GOT3 (cell line): ENCODE data around the gene CYP3A5.
"Not testable (repeated sequence)": the region's sequence is repeated elsewhere in the genome, so short reads cannot be mapped to it uniquely, and the experiment has no call there.

Experiments
- DNase-seq: peaks from one replicate; lab custom pipeline; 2025; ENCODE audit warnings: mixed read lengths; lab: John Stamatoyannopoulos, UW

The CYP3A5 gene

GRCh38 chr7:99679400-99680191 is at the start of gene CYP3A5:
Gene CYP3A5 (minus strand): TSS chr7:99679996. CDS start chr7:99679896, 100 bp downstream.
- no peak for DNase-seq

GRCh38 chr7:99728615-99729014 is 48.8 kb upstream of the CYP3A5 start:
- no peak for DNase-seq

GRCh38 chr7:99723201-99723600 is 43.4 kb upstream of the CYP3A5 start:
- DNase-seq: not testable (repeated sequence)

- DNase-seq: no peak
Observed at GRCh38 chr7:99720800-99721595, 41.2 kb upstream of the CYP3A5 start.

- no peak for DNase-seq
Observed at GRCh38 chr7:99719996-99720769, 40.4 kb upstream of the CYP3A5 start.

- DNase-seq: no peak
Observed at GRCh38 chr7:99713995-99714570, 34.3 kb upstream of the CYP3A5 start.

- no peak for DNase-seq
Observed at GRCh38 chr7:99709838-99710578, 30.2 kb upstream of the CYP3A5 start.

GRCh38 chr7:99709260-99709659 is 29.5 kb upstream of the CYP3A5 start:
- DNase-seq: no peak

- DNase-seq: no peak
Observed at GRCh38 chr7:99707096-99707495, 27.3 kb upstream of the CYP3A5 start.

GRCh38 chr7:99699946-99700345 is 20.1 kb upstream of the CYP3A5 start:
- DNase-seq: no peak

GRCh38 chr7:99698867-99699730 is 19.3 kb upstream of the CYP3A5 start:
- not testable (repeated sequence) for DNase-seq

GRCh38 chr7:99694912-99695304 is 15.1 kb upstream of the CYP3A5 start:
- no peak for DNase-seq

- DNase-seq: no peak
Observed at GRCh38 chr7:99694201-99694911, 14.6 kb upstream of the CYP3A5 start.

- DNase-seq: no peak
Observed at GRCh38 chr7:99693427-99694200, 13.8 kb upstream of the CYP3A5 start.

- no peak for DNase-seq
Observed at GRCh38 chr7:99693100-99693426, 13.3 kb upstream of the CYP3A5 start.

GRCh38 chr7:99692563-99692962 is 12.8 kb upstream of the CYP3A5 start:
- not testable (repeated sequence) for DNase-seq

- DNase-seq: not testable (repeated sequence)
Observed at GRCh38 chr7:99691658-99692057, 11.9 kb upstream of the CYP3A5 start.

- not testable (repeated sequence) for DNase-seq
Observed at GRCh38 chr7:99690918-99691317, 11.1 kb upstream of the CYP3A5 start.
